Fibroblast of pulmonary artery (primary cell): ENCODE data around the gene NRL.

ENCODE experiments used
- DNase-seq: peaks from one replicate; pipeline ENCODE4 v3.0.0-alpha.2; 2010; ENCODE audit warnings: low read depth
- H3K4me3 ChIP-seq: replicated peaks from 2 replicates; pipeline ENCODE4 v1.5.1; 2011; ENCODE audit warnings: low read depth, mild to moderate bottlenecking, control low read depth, low read length, moderate library complexity
- TF ChIP-seq, protein P1 (sequence below): IDR thresholded peaks from 2 replicates; pipeline ENCODE4 v1.5.1; 2011; ENCODE audit warnings: mild to moderate bottlenecking, control low read depth, low read length, inconsistent platforms; ENCODE audit errors: missing control alignments

NRL gene

DNA sequence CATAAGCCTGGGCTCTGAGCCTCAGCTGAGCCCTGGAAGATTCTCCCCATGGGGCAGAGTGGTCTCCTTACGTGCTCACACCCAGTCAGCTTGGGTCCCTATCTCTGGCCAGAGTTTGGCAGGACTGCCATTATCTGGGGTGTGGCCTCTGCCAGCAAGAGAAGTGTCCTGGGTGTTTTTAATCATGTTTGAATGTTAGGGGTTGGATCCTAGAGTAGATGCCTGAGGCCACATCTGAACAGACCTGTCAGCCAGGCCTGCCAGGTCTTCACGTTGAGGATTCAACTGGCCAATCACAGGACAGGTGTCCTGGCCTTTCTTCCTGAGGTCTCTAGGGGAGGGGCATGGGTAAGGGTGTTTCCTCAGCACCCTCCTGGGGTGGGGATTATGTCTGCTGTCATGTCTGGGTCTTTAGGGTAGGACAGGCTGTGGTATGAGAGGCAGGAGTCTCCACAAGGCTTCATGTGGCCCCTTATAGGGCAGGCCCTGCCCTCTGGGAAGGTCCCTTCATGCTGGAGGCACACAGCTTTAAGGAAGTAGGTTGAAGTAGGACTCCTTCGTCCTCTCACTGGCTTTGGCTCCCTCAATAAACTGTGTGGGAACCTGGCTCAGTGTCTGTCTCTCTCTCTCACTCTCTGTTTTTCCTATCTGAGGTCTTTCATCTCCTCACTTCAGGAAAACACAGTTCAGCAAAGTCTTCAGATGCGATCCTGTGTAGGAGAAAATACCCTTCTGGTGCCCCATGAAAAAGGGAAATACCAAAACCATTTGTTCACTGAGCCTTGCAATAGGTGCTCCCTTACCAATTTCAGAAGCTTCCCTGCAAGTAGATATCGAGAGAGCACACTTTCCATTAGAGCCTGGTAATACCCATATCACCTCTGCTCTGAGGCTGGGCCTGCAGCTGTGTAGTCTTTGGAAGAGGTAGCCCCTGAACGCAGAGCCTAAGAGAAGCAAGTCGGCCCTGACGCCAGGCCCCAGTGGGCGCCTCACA lies 9.0 kb upstream of the NRL start:
- TF ChIP-seq, protein P1, sequence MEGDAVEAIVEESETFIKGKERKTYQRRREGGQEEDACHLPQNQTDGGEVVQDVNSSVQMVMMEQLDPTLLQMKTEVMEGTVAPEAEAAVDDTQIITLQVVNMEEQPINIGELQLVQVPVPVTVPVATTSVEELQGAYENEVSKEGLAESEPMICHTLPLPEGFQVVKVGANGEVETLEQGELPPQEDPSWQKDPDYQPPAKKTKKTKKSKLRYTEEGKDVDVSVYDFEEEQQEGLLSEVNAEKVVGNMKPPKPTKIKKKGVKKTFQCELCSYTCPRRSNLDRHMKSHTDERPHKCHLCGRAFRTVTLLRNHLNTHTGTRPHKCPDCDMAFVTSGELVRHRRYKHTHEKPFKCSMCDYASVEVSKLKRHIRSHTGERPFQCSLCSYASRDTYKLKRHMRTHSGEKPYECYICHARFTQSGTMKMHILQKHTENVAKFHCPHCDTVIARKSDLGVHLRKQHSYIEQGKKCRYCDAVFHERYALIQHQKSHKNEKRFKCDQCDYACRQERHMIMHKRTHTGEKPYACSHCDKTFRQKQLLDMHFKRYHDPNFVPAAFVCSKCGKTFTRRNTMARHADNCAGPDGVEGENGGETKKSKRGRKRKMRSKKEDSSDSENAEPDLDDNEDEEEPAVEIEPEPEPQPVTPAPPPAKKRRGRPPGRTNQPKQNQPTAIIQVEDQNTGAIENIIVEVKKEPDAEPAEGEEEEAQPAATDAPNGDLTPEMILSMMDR = no peak
- no peak overlapping the region for H3K4me3 ChIP-seq
- no peak for DNase-seq

DNA sequence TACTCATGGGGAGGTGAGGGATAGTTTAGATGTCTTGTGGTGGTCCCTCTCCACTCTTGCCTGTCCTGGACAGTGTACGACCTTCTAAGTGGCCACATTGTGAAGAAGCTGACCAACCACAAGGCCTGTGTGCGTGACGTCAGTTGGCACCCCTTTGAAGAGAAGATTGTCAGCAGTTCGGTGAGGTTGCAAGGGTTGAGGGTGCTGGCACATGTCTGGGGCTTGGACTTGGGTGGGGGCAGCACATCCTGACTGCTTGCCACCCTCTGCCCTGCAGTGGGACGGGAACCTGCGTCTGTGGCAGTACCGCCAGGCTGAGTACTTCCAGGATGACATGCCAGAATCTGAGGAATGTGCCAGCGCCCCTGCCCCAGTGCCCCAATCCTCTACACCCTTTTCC lies 8.1 kb upstream of the NRL start:
- TF ChIP-seq, protein P1 = no peak
- no peak overlapping the region for H3K4me3 ChIP-seq
- DNase-seq = no peak

DNA sequence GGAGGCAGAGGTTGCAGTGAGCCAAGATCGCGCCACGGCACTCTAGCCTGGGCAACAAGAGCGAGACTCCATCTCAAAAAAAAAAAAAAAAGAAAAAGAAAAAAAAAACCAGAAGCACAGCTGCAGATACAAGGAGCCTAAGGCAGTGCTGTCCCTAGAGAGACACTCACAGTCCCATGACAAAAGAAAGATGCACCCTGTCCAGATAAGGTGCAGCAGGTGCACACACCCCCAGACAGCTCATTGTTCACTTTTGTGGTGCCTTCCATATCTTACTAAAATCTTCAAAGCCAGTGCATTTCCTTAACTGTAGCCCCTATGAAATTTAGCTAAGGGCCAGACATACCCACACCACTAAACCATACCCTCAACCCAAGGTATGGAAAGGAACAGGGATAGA lies 7.7 kb upstream of the NRL start:
- TF ChIP-seq, protein P1 = no peak
- DNase-seq = no peak
- no peak overlapping the region for H3K4me3 ChIP-seq

DNA sequence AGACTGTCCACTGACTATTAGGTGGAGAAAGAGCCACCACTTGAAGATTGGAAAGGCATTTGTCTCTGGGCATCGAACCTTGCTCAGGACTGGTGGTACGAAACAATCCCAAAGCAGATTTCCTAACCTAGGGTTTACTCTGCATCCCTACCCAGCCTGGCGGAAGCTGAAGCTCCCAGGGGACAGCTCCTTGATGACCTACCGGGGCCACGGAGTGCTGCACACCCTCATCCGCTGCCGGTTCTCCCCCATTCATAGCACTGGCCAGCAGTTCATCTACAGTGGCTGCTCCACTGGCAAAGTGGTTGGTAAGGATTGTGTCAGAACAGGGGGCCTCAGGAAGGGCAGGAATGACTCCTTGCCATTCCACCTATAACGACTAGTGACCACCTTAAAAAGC lies 6.5 kb upstream of the NRL start:
- no peak for DNase-seq
- TF ChIP-seq, protein P1 = no peak
- no peak overlapping the region for H3K4me3 ChIP-seq

DNA sequence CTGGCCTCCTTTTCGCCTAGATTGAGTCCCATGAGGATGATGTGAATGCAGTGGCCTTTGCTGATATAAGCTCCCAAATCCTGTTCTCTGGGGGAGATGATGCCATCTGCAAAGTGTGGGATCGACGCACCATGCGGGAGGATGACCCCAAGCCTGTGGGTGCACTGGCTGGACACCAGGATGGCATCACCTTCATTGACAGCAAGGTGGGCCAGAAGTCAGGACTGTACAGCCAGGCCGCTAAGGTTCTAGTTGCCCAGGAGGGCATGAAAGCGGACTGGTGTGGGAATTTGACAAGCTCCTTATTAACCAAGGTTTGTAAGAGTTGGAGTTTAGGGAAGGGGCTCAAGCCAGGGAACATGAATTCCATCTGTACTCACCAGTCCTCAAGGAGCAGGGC lies 4.9 kb upstream of the NRL start:
- no peak for DNase-seq
- TF ChIP-seq, protein P1 = no peak
- H3K4me3 ChIP-seq = no peak overlapping the region

DNA sequence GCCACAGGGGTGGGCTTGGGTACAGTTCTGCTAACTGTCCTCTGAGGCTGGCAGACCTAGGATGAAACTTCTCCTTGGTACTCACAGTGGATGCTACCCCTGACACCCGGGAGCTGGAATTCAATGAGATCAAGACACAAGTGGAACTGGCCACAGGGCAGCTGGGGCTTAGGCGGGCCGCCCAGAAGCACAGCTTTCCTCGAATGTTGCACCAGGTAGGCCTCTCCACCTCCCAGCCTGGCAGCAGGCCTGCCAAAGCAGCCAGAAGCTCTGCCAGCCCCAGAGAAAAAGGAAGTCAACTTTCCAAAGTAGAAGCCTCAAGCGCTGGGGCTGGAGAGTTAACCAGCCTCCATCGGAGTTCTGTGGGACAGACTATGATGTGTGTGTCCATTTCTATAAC lies 2.4 kb upstream of the NRL start:
- no peak overlapping the region for H3K4me3 ChIP-seq
- DNase-seq = no peak
- TF ChIP-seq, protein P1 = no peak
